HepG2 (cell line): Measurements from ENCODE around the gene PIK3IP1. TPM values are rescaled to one million over a fixed set of nuclear protein-coding genes. Genes with fewer than 3 reads are reported as not detected.

Source experiments
- ASH2L ChIP-seq: fragments of 300-600, 200-600 bp; sonication (generic); IDR thresholded peaks from 2 replicates; pipeline ENCODE4 v1.7.0; 2017; ENCODE audit warnings: low read depth, mild to moderate bottlenecking, moderate library complexity, mixed read lengths, low read length; ENCODE audit not compliant: insufficient read length
- ELF3 ChIP-seq: IDR thresholded peaks from 2 replicates; pipeline ENCODE4 v1.6.1; 2016; ENCODE audit warnings: missing genetic modification reagents, missing compliant biosample characterization
- ESRRA ChIP-seq: sonication (generic); formaldehyde crosslinking; IDR thresholded peaks from 2 replicates; pipeline ENCODE4 v1.5.1; 2020; ENCODE audit warnings: mild to moderate bottlenecking, low read depth, missing genetic modification reagents
- KLF12 ChIP-seq: sonication (generic); formaldehyde crosslinking; IDR thresholded peaks from 2 replicates; pipeline ENCODE4 v1.4.0; 2020; ENCODE audit warnings: missing genetic modification reagents, borderline replicate concordance
- NFRKB ChIP-seq: fragments of 450-650 bp; IDR thresholded peaks from 2 replicates; pipeline ENCODE4 v1.6.1; 2017
- NR1H2 ChIP-seq: sonication (generic); formaldehyde crosslinking; IDR thresholded peaks from 2 replicates; pipeline ENCODE4 v1.8.1; 2022; ENCODE audit warnings: low read depth, missing genetic modification reagents, borderline replicate concordance
- NRL ChIP-seq: sonication (generic); formaldehyde crosslinking; IDR thresholded peaks from 2 replicates; pipeline ENCODE4 v1.5.0; 2020; ENCODE audit warnings: missing genetic modification reagents, mild to moderate bottlenecking, moderate library complexity, borderline replicate concordance
- PAX8 ChIP-seq: sonication (generic); formaldehyde crosslinking; IDR thresholded peaks from 2 replicates; pipeline ENCODE4 v1.8.0; 2022; ENCODE audit warnings: mild to moderate bottlenecking, missing genetic modification reagents, borderline replicate concordance
- RARG ChIP-seq: sonication (generic); formaldehyde crosslinking; IDR thresholded peaks from 2 replicates; pipeline ENCODE4 v1.4.0; 2020; ENCODE audit warnings: low read depth, mild to moderate bottlenecking, missing genetic modification reagents
- RNF2 ChIP-seq: fragments of 450-650 bp; conservative IDR thresholded peaks from 2 replicates; pipeline ENCODE4 v1.6.1; 2016; ENCODE audit warnings: low read depth
- SETDB1 ChIP-seq: sonication (generic); formaldehyde crosslinking; IDR thresholded peaks from 2 replicates; pipeline ENCODE4 v1.5.1; 2020; ENCODE audit warnings: missing genetic modification reagents, mild to moderate bottlenecking, borderline replicate concordance
- SUZ12 ChIP-seq: fragments of 150-350 bp; IDR thresholded peaks from 2 replicates; pipeline ENCODE4 v1.6.1; 2014; ENCODE audit warnings: low read depth, low read length
- ZKSCAN8 ChIP-seq: IDR thresholded peaks from 2 replicates; pipeline ENCODE4 v1.6.1; 2016; ENCODE audit warnings: borderline replicate concordance, missing genetic modification reagents, missing compliant biosample characterization
- ZNF205 ChIP-seq: IDR thresholded peaks from 2 replicates; pipeline ENCODE4 v1.6.1; 2018; ENCODE audit warnings: missing biosample characterization, missing genetic modification reagents
- ZNF382 ChIP-seq: sonication (generic); formaldehyde crosslinking; IDR thresholded peaks from 2 replicates; pipeline ENCODE4 v1.5.0; 2020; ENCODE audit warnings: missing genetic modification reagents, mild to moderate bottlenecking, borderline replicate concordance
- ZNF451 ChIP-seq: sonication (generic); formaldehyde crosslinking; IDR thresholded peaks from 2 replicates; pipeline ENCODE4 v1.5.0; 2020; ENCODE audit warnings: mild to moderate bottlenecking, missing genetic modification reagents
- polyA plus RNA-seq, 8 experiments: library from polyadenylated mRNA; depleted of rRNA in 3 of 8; stranded (reverse) in 7 of 8; unstranded in 1 of 8; fragments of >200 nt; fragmentation: Illumina TruSeq in 4 of 8; extraction: Trizol in 4 of 8; gene quantifications; 2 replicates each; pipeline versions ENCODE4 v1.2.1 to v1.2.3, GENCODE V29; 2011 to 2016; ENCODE audit warnings: low read depth in 4 of 8, missing spikeins in 1 of 8, mixed read lengths in 1 of 8; ENCODE audit not compliant: insufficient read depth in 1 of 8
- total RNA-seq, 5 experiments: library from RNA; depleted of rRNA; stranded (reverse); fragments of >200 nt; fragmentation: Illumina TruSeq; extraction: Trizol; gene quantifications; 2 replicates each; pipeline ENCODE4 v1.2.3, GENCODE V29; 2016; ENCODE audit warnings: low read depth in 1 of 5
- TF ChIP-seq, protein P1 (sequence below): sonication (generic); formaldehyde crosslinking; IDR thresholded peaks from 2 replicates; pipeline ENCODE4 v1.8.0; 2022; ENCODE audit warnings: mild to moderate bottlenecking, missing genetic modification reagents; ENCODE audit not compliant: insufficient replicate concordance
- TF ChIP-seq, protein P2 (sequence below): sonication (generic); formaldehyde crosslinking; IDR thresholded peaks from 2 replicates; pipeline ENCODE4 v1.4.0; 2020; ENCODE audit warnings: missing genetic modification reagents
- TF ChIP-seq, protein P3 (sequence below): IDR thresholded peaks from 2 replicates; pipeline ENCODE4 v1.6.1; 2016; ENCODE audit warnings: missing biosample characterization, missing genetic modification reagents, low read depth
- TF ChIP-seq, protein P4 (sequence below): sonication (generic); formaldehyde crosslinking; IDR thresholded peaks from 2 replicates; pipeline ENCODE4 v1.5.0; 2020; ENCODE audit warnings: missing genetic modification reagents, mild to moderate bottlenecking, borderline replicate concordance
- TF ChIP-seq, protein P5 (sequence below): IDR thresholded peaks from 2 replicates; pipeline ENCODE4 v1.6.1; 2012; ENCODE audit warnings: inconsistent platforms
- TF ChIP-seq, protein P6 (sequence below): sonication (generic); formaldehyde crosslinking; IDR thresholded peaks from 2 replicates; pipeline ENCODE4 v1.8.0; 2022; ENCODE audit warnings: low read depth, missing genetic modification reagents
- TF ChIP-seq, protein P7 (sequence below): sonication (generic); formaldehyde crosslinking; IDR thresholded peaks from 2 replicates; pipeline ENCODE4 v1.8.1; 2023; ENCODE audit warnings: missing genetic modification reagents, inconsistent platforms, borderline replicate concordance

Gene PIK3IP1
- total and polyA plus RNA-seq, 2 of the 13 experiments (the other 11 are each of a cell fraction or from before 2014, with no cell fraction given) = 1.3 to 2.5 TPM

DNA sequence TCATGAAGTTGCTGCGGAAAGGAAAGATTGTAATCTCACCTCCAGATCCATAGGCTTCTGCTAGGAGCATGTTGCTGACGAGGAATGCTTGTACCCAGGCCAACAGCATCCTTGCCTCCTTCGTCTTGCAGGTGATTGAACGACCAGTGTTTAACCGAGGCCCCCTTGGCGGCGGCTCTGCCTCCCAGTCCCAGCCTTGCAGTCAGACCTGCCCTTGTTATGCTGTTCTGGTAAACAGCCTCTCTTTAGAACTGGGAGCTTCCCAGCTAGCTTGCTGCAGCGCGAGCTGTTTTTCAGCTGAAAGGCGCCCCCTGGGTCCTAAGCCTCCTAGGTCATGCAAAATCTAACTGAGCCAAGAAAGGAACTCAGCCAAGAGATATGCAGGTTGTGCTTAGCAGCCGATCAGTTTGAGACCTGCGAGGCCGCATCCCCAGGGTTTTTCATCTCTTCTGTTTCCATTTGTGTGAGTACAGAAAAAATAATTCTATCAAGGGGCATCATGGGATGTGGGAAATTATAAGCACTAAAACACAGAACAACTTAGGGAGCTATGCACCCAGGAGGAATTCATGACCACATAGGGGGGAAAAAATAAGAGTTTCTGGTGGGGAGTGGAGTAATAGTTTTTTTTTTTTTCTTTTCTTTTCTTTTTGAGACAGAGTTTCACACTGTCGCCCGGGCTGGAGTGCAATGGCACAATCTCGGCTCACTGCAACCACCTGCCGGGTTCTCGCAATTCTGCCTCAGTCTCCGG lies at the start of gene PIK3IP1 (continued):
- TF ChIP-seq, protein P1, sequence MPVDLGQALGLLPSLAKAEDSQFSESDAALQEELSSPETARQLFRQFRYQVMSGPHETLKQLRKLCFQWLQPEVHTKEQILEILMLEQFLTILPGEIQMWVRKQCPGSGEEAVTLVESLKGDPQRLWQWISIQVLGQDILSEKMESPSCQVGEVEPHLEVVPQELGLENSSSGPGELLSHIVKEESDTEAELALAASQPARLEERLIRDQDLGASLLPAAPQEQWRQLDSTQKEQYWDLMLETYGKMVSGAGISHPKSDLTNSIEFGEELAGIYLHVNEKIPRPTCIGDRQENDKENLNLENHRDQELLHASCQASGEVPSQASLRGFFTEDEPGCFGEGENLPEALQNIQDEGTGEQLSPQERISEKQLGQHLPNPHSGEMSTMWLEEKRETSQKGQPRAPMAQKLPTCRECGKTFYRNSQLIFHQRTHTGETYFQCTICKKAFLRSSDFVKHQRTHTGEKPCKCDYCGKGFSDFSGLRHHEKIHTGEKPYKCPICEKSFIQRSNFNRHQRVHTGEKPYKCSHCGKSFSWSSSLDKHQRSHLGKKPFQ (CRISPR knock-in tag) = no peak
- no peak for TF ChIP-seq NR1H2 (CRISPR knock-in tag)
- TF ChIP-seq RARG (CRISPR knock-in tag) = no peak
- no peak for TF ChIP-seq KLF12 (CRISPR knock-in tag)
- no peak for TF ChIP-seq PAX8
- TF ChIP-seq, protein P2, sequence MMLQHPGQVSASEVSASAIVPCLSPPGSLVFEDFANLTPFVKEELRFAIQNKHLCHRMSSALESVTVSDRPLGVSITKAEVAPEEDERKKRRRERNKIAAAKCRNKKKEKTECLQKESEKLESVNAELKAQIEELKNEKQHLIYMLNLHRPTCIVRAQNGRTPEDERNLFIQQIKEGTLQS (CRISPR knock-in tag) = no peak
- TF ChIP-seq ZNF451 (CRISPR knock-in tag) = no peak
- no peak for TF ChIP-seq ZNF382
- TF ChIP-seq NRL = no peak
- no peak for TF ChIP-seq SUZ12
- TF ChIP-seq RNF2 = no peak
- TF ChIP-seq, protein P3, sequence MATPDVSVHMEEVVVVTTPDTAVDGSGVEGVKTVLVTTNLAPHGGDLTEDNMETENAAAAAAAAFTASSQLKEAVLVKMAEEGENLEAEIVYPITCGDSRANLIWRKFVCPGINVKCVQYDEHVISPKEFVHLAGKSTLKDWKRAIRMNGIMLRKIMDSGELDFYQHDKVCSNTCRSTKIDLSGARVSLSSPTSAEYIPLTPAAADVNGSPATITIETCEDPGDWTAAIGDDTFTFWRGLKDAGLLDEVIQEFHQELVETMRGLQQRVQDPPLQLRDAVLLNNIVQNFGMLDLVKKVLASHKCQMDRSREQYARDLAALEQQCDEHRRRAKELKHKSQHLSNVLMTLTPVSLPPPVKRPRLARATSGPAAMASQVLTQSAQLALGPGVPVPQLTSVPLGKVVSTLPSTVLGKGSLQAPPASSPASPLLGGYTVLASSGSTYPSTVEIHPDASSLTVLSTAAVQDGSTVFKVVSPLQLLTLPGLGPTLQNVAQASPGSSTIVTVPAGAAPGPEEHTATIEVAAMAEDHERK (CRISPR knock-in tag) = no peak
- TF ChIP-seq, protein P4, sequence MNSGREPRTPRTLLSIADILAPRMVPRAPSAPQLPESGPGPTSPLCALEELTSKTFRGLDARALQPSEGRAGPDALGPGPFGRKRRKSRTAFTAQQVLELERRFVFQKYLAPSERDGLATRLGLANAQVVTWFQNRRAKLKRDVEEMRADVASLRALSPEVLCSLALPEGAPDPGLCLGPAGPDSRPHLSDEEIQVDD = no peak
- TF ChIP-seq, protein P5, sequence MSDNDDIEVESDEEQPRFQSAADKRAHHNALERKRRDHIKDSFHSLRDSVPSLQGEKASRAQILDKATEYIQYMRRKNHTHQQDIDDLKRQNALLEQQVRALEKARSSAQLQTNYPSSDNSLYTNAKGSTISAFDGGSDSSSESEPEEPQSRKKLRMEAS = no peak; the same call in 1 of the 2 replicates
- no peak for TF ChIP-seq ASH2L
- TF ChIP-seq, protein P6, sequence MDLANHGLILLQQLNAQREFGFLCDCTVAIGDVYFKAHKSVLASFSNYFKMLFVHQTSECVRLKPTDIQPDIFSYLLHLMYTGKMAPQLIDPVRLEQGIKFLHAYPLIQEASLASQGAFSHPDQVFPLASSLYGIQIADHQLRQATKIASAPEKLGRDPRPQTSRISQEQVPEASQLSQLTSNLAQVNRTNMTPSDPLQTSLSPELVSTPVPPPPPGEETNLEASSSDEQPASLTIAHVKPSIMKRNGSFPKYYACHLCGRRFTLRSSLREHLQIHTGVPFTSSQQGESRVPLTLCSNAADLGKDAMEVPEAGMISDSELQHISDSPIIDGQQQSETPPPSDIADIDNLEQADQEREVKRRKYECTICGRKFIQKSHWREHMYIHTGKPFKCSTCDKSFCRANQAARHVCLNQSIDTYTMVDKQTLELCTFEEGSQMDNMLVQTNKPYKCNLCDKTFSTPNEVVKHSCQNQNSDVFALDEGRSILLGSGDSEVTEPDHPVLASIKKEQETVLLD (CRISPR knock-in tag) = no peak
- TF ChIP-seq ESRRA (CRISPR knock-in tag) = no peak
- TF ChIP-seq SETDB1 = no peak
- TF ChIP-seq, protein P7, sequence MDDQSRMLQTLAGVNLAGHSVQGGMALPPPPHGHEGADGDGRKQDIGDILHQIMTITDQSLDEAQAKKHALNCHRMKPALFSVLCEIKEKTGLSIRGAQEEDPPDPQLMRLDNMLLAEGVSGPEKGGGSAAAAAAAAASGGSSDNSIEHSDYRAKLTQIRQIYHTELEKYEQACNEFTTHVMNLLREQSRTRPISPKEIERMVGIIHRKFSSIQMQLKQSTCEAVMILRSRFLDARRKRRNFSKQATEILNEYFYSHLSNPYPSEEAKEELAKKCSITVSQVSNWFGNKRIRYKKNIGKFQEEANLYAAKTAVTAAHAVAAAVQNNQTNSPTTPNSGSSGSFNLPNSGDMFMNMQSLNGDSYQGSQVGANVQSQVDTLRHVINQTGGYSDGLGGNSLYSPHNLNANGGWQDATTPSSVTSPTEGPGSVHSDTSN (CRISPR knock-in tag) = no peak
- no peak for TF ChIP-seq ZNF205 (CRISPR knock-in tag)
- TF ChIP-seq ZKSCAN8 = no peak
- TF ChIP-seq NFRKB = no peak
- TF ChIP-seq ELF3 (CRISPR knock-in tag) = 0 out of 2 replicates have a peak, but pooled peaks have one; percentile 16
